UCSD-AML1 (cell line): ENCODE measurements around the gene MRPL52.
"Not testable (repeated sequence)": the region's sequence is repeated elsewhere in the genome, so short reads cannot be mapped to it uniquely, and the experiment has no call there.

Source experiments
- DNase-seq: peaks from one replicate; lab custom pipeline; 2025; ENCODE audit not compliant: unreplicated experiment; lab: John Stamatoyannopoulos, UW

Gene MRPL52

DNA sequence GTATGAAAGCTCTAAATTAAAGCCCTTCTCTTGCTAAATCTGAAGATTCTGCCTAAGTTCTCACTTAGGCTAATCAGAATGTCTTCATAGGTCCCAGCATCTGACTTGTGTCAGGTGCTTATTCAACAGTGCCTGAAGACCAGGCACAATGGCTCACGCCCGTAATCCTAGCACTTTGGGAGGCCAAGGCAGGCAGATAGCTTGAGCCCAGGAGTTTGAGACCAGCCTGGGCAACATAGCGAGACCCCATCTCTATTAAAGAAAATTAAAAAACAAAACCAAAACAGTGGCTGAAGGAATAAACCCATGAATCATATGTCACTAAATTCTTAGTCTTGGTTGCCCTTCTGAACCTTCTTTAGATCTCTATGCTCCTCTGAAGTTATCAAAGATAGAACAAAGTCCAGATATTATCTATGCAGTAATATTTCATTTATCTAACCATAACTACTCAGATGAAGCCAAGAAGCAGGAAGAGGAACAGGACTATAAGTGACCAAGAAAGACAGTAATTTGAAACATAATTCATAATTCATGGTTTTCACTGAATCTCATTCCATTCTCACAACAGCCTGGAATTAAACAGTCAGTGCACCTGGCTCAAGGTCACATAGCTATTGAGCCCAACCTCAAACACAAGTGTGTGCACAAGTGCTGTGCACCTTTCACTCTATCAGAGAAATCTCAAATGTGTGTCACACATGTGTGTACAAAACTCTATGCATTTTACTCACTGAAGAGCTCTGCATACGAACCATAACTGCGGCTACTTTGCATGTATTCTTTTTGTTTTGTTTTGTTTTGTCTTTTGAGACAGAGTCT lies 21.1 kb upstream of the MRPL52 start:
- no peak for DNase-seq

DNA sequence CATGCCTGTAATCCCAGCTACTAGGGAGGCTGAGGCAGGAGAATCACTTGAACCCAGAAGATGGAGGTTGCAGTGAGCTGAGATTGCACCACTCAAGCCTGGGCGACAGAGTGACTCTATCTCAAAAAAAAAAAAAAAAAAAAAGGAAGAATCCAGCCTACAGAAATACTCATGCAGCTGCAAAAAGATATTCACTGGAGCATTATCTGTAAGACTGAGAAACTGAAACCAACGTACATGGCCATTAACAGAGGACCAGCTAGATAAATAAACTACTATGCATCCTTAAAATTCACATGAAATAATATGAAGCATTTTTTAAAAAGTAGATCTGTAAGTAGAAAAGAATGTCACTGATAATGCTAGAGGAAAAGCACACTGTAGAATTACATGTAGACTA lies 18.0 kb upstream of the MRPL52 start:
- no peak for DNase-seq

DNA sequence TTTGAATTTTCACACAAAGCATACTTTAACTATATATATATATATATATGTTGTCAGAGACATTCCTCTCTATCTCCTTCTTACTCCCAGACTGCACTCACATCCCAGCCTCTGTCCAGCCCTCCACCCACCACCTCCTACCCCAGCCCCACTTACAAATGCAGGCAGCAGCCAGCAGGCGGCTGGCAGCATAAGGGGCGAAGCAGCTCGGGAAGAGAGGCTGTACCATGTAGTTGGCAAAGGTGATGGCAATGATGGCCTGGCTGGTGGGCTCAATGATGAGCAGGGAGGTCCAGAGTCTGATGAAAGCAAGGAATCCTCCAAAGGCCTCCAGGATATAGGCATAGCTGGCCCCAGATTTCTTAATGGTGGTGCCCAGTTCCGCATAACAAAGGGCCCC lies 16.9 kb upstream of the MRPL52 start:
- DNase-seq = no peak

DNA sequence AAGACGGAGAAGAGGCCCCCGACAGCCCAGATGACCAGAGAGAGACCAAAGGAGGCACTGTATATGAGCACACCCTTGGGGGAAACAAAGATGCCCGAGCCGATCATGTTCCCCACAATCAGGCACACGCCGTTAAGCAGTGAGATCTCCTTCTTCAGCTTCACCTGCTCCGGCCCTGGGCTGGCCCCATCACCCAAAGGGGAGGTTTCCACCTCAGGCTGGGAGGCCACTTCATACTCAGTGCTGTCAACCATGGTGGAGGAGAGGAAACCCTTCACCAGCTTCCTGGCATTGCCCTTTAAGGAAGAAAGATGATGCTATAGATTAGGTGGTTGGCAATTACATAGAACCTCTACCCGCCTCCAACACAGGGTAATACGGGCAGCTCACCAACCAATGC lies 16.5 kb upstream of the MRPL52 start:
- no peak for DNase-seq

DNA sequence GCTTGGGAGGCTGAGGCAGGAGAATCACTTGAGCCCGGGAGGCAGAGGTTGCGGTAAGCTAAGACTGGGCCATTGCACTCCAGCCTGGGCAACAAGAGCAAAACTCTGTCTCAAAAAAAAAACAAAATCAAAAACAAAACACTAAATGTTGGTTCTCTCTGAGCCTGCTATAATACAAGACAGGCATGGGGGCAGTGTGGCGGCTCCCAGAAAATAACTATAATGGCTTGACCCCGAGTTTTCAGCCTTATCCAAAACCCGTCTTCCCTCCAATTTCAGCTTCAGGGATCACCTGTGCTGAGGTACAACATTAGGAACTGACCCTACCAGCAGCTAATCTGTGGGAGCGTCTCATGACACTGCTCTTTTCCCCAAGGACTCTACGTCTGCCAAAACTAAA lies 15.3 kb upstream of the MRPL52 start:
- DNase-seq = no peak

DNA sequence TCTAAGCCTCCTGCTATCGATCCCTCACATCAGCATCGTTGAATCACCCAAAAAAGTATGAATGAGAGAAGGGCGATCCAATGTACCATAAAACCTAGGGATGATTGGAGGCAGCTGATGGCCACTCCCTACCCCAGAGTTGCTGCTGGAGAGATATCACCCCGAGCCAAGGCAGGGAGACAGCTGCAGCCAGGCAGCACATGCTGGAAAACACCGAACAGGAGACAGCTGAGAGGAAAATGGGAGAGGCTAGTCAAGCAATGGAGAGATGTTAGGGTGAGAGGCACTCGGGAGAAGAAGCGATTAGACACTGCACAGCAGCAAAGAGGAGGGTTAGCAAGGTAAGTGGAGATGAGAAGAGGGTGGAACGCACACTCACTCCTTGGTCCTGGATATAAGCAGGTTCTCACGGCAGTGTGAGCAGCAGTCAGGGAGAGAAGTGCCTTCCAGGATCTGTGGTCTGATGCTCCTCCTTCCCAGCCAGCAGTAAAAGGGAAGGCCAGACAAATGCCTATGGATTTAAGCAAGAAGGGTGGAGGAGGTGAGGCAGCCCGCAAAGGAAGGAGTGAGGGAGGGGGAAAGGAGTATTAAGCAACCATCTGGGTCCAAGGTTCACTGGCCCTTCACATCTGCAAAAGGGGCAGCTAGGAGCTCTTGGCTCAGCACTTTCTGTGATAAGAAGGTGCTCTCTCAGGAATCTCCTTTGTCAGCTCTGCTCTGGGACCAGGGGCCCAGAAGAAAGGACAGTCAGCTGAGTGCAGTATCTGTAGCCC lies 14.6 kb upstream of the MRPL52 start, which contains the start of gene SLC7A7:
Gene SLC7A7, minus strand, starts transcription at position 495 of the 773 bp plus-strand sequence. CDS start 2,037 bp downstream, outside the sequence.
- DNase-seq = no peak

DNA sequence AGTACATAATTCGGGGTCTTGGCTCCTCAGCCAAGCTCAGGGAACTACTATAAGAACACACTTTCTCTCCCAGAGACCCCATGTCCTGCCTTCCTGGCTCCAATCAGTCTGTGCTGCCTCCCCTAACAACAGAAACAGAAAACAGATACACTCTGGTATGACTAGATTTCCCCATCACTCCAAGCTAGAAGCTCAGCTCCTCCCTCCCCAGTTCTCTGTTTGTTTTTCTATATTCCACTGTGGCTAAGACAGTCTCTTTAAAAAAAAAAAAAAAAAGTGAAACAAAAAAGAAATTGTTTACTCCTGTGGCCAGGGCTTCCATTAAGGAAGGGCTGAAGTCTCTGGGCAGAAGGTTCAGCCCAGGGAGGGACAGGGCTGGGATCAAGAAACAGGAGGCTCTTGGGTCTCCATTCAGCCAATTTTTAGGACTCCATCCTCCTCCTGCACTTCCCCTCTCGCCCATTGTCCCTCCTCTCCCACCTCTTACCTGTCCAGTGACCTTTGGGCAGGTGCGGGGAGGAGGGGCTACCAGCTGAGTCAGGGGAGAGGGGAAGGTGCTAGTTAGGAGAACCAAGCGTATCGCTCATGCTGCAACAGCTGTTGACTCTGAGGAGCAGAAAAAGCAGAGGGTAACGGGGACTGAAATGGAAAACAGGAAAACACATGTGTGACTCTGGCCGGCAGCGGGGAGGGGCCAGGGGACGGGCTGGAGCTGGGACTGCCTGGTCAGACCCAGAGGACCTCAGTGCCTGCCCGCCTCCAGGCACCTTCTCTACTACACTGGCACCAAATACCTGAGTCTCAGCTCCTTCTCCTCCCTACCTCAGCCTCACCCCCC lies 10.3 kb upstream of the MRPL52 start:
- peak; percentile 56 for DNase-seq

DNA sequence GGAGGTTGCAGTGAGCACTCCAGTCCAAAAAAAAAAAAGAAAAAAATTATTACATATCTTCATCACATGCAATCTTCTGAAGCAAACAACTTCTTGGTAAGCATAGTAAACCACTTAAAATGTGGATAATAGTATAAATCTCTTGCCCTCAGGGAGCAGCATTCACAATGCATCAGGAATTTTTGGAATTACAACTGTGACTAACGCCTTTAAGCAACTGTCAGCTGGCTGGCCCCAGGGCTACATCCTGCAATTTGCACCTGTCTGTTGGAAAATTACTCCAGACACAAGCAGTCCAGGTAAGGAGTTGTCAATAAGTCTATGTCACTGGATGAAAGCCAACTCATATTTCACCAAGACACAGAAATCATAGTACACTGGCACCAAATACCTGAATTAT lies 9.0 kb upstream of the MRPL52 start:
- no peak for DNase-seq

DNA sequence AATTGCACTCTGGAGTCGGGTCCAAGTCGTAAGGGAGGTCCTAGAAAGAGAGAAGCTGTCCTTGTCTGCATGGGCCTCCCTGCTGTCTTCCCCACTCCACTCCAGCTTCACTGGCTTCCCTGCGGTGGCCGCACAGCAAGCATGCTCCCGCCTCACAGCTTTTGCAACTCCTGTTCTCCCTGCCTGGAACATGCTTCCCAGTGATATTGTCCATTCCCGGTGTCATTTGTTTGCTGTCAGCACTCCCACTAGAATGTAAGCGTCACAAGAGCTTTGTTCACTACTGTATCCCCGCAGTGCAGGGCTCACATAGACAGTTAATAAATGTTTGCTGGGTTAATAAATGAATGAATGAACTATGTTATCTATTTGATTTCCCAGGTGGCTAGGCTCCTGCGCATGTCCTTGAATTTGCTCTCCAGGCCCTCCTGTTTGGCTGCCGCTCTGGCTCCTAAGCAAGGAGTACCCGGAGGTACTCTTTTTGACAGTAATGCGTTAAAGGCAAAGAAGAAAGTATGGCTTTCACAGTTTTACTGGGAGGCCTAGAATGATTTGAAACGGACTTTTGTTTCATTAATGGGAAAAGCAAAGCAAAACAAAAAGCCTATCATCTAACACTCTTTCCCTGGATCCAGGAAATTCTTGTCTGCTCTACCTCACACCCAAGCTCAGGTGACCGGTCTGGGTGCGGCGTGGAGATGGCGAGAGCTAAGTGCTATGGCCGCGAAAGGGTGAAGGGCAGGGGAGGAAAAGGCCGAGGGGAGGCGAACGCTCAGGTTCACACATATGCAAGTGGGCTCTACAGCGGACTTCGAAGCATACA lies 8.3 kb upstream of the MRPL52 start:
- DNase-seq = no peak

DNA sequence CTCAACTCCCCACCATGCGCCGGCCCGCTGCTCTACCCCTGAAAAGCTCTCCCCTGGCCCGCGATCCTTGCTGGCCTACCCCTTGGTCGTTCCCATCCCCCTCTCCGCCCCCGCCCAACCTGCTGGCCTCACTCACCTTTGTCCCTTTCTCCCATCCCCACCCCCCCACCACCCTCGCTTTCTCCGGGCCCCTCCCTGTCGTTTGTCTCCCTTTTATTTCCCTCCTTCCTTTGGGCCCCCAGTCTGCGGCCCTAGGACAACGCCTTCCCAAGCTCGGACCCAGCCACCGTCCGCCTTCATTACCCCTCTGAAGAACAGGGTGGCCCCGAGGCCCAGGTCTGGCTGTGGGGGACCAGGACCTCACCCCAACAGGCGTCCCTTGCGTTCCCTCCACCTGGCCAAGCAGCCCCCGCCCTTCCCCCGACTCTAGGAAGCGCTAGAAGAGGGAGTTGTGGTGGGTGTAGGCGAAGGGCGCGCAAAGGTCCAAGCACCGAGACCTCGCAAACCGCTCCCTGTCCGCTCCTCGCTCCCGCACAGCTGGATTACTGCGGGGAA lies 7.6 kb upstream of the MRPL52 start:
- no peak for DNase-seq

DNA sequence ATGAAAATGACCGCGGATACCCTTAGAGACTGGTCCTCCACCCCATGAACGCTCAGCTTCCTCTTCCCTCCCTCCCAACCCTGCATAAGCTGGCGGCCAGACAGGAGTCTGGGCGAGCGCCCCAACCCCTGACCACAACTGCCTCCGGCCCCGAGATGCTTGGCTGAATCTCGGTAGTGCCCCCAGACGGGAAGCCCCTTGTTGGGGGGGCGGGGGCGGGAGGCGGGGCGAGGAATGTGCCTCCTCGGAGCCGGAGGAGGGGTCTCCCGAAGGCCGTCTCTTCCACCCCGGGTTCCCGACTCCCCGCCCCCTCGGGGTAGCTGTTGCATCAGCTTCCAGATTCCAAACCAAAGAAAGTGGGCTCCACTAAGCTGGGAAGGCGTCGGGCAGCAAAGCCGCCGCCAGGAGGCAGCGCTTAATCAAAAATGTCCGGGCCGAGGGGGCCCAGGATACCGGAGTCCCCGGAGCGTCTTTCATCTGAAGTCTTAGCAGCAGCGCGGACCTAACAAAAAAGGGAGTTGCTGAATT lies 7.1 kb upstream of the MRPL52 start:
- peak; percentile 87 for DNase-seq

DNA sequence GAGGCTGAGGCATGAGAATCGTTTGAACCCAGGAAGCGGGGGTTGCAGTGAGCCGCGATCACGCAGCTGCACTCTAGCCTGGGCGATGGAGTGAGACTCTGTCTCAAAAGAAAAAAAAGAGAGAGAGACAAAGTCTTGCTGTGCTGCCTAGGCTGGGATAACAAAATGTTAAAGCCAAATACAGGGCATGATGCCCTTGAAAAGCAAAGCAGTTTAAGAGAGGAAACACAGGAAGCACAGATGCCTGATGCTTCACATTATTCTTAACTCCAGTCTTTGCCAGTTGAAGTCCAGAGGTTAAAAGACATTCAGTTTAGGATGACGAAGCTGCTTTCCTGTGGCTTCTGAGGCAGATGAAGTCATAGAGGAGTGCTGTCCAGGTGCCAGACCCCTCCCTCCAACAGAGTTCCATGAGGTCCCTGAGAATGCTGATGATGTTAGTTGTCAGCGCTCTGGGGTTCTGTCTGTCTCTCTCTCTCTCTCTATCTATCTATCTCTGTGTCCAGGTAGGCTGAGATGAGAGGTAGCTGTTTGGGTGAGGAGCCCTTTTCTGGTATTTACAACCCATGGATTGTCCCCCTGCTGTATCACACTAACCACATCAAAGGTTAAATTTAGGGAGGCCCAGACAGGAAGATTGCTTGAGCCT lies 4.9 kb upstream of the MRPL52 start:
- no peak for DNase-seq

DNA sequence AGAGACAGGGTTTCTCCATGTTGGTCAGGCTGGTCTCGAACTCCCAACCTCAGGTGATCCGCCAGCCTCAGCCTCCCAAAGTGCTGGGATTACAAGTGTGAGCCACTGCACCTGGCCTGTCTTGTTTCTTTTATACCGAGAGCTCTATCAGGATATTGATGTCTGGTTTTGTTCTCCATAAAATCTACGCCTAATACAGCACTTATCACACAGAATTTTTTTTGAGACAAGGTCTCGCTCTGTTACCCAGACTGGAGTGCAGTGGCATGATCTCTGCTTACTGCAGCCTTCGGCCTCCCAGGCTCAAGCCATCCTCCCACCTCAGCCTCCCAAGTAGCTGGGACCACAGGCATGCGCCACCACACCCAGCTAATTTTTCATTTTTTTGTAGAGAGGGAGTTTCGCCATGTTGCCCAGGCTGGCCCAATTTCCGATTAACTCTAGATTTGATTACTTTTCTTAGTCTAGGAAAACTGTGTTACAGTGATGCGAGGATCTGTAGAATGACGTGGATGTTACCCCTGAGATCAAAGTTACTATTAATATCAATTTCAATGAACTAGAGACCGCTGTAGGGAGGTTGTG lies 519 bp upstream of the MRPL52 start:
- DNase-seq = not testable (repeated sequence)

DNA sequence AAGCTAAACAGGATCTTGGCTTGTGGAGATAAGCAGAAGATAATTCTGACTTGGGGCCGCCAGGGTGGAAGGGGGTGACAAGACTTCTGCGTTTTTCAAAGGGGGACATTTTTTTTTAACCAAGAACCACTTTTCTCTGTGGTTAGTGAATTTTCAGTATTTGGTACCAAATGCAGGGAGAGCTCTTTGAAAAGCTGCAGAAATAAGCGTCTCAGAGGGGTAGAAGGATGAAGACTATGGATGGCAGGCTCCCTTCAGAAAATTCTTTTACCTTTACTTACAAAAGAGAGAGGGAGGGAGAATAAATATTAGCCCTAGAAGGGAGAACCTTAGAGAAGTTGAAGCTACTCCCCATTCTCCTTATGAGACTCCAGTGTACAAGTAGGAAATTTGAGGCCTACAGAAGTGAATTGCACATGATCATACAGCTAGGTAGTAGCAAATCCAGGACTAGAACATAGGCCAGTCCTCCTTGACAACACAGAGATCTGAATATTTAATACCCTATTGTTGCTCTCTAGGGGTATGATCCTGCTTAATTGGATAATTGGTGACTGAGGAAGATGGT lies 840 bp downstream of the MRPL52 start:
- DNase-seq = no peak

DNA sequence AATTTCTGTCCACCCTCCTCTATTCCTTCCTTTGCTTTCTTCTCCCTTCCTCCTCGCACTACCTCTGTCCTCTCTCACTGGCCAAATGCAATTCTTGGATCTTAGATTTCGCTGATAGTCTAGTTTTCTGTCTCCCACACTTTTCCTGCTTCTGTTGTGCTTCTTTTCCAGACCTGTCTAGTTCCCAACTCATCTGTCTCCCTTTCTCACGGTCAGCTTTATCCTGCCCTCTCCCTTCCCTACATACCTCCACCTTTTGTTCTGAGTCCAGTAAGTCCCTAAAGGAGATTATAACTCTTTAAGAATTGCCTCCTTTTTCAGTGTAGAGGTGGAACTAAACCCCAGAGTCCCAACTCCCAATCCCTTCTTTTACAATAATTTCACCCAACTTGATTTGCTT lies 5.8 kb downstream of the MRPL52 start:
- DNase-seq = no peak

DNA sequence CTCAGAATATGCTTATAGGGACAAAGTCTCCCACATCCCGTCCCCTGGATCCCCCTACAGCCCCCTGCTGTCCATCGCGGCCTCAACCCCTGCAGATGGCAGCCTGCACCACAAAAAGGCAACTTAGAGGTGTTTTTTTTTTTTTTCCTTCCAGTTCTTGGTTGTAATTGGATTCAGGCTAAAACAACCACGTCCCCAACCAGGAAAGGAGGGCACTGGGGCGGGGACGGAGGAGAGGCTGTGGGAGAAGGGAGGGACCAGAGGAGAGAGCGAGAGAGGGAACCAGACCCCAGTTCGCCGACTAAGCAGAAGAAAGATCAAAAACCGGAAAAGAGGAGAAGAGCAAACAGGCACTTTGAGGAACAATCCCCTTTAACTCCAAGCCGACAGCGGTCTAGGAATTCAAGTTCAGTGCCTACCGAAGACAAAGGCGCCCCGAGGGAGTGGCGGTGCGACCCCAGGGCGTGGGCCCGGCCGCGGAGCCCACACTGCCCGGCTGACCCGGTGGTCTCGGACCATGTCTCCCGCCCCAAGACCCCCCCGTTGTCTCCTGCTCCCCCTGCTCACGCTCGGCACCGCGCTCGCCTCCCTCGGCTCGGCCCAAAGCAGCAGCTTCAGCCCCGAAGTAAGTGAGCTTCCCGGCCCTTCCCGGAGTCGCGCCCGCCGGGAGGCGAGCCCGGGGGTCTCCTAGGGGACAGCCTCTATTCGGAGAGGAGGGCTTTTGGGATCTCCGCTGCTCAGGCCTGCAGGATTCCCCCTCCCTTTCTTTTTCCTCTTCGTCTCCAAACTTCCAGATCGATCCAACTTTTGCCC lies 6.8 kb downstream of the MRPL52 start, which contains the start of gene MMP14:
Gene MMP14, plus strand, starts transcription at position 285 of the 813 bp plus-strand sequence. Its CDS starts 233 bp downstream, at position 518.
- peak; percentile 81 for DNase-seq

DNA sequence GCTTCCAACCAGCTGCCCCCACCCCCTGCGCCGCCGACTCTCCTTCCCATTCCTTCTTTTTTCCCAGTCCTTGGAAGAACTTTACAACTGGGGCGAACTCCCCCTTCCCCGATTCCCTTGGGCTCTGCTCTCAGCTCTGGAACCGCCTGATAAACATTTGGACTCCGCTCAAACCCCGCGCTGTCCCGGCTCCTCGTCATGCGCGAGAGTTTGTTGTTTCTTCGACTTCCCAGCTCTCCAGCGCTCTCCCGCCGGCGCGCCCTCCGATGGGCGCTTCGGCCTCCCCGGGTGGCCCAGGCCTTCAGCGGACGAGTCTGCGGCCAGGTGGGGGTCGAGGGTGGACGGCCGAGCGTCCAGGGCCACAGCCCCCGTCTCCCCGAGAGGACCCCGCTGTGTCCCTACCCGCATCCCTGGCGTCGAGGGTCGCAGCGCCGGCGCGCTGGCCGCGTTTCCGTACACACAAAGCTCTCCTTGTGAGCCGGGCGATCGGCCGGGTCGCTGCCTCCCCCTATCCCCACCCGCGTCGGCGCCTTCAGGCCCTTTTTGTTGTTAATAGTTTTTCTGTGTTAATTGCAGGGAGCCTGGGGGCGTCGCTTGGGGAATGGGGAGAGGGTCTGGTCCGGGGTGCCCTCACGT lies 7.5 kb downstream of the MRPL52 start:
- peak; percentile 52 for DNase-seq
